Hematopoietic multipotent progenitor cell treated with erythropoietin and hydrocortisone succinate and interleukin-3 and kit ligand, for 8 days (in vitro differentiated cells): ENCODE data around the gene COMMD7.
"Not testable (repeated sequence)": the region's sequence is repeated elsewhere in the genome, so short reads cannot be mapped to it uniquely, and the experiment has no call there.

ENCODE experiments used
- DNase-seq: peaks from one replicate; pipeline ENCODE4 v3.0.0-alpha.2; 2015

COMMD7 gene

GRCh38 chr20:32764005-32764960 is 21.0 kb upstream of the COMMD7 start:
- no peak for DNase-seq

GRCh38 chr20:32763202-32764004 is 20.1 kb upstream of the COMMD7 start:
- DNase-seq, result peak; percentile 71

DNA sequence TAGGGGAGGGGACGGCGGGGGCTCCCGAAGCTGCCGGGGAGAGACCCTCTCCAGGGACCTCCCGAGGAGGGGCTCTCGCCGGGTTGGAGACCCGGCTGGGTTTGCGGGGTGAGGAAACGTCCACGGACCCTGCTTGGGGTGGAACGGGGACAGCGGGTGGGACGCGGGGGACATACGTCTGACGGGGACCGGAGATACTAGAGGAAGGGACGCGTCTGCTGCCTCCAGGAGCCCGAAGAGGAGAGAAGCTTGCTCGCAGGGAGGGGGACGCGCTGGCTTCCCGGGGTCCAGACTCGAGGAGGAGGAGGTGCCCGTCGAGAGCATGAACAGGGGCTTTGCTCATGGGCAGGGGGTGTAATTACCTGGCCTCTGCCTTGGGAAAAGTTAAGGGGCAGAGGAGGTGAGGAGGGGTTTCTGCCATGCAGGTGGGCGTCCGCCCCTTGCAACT is 19.5 kb upstream of the COMMD7 start:
- DNase-seq, result no peak

DNA sequence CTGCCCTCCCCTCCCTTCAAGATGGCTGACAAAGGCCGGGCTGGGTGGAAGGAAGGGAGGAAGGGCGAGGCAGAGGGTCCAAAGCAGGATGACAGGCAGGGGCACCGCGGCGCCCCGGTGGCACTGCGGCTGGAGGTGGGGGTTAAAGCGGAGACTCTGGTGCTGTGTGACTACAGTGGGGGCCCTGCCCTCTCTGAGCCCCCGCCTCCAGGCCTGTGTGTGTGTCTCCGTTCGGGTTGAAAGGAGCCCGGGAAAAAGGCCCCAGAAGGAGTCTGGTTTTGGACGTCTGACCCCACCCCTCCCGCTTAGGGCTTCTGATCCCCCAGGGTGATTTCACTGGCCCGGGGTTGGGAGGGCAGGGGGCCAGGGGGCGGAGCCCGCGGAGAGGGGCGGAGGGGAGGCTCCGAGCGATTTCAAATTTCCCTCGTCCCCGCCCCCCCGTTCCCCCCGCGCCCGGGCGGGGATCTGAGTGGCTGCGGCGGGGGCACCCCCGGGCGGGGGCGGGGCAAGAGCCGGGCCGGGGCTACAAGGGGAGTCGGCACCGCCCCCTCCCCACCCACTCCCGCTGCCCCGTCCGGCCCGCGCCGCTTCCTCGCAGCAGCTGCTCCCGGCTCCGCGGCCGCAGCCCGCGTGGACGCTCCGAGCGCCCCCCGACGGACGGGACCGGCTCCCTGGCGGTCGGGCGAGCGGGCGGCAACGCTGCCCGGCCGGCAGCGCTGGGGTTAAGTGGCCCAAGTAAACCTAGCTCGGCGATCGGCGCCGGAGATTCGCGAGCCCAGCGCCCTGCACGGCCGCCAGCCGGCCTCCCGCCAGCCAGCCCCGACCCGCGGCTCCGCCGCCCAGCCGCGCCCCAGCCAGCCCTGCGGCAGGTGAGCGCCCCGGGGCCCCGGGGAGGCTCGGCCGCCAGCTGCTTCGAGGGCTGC is 18.8 kb upstream of the COMMD7 start, which contains the start of gene DNMT3B:
TSS of gene DNMT3B (plus strand) at position 555 of the 923 bp plus-strand sequence. CDS start 17,939 bp downstream, outside the sequence.
- DNase-seq, result peak; percentile 83

GRCh38 chr20:32761417-32761830 is 18.2 kb upstream of the COMMD7 start:
- DNase-seq, result no peak

- DNase-seq, result no peak
Observed at GRCh38 chr20:32756156-32756555, 12.9 kb upstream of the COMMD7 start.

DNA sequence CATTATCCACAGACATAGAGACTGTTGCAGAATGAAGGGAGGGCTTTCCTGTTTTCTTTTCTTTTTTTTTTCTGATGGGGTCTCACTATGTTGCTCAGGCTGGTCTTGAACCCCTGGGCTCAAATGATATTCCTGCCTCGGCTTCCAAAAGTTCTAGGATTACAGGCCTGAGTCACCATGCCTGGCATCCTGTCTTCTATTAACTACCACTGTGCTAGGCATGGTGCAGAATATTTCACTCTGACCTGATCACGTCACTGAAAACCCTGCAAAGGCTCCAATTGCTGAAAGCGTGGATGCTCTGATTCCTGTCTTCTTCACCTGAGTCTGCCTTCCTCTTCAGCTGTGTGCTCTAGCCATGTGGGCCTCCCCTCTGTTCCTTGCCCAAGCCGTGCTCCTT is 10.5 kb upstream of the COMMD7 start:
- DNase-seq, result no peak

- peak; percentile 97 for DNase-seq
Observed at GRCh38 chr20:32752458-32753250, 9.4 kb upstream of the COMMD7 start.

DNA sequence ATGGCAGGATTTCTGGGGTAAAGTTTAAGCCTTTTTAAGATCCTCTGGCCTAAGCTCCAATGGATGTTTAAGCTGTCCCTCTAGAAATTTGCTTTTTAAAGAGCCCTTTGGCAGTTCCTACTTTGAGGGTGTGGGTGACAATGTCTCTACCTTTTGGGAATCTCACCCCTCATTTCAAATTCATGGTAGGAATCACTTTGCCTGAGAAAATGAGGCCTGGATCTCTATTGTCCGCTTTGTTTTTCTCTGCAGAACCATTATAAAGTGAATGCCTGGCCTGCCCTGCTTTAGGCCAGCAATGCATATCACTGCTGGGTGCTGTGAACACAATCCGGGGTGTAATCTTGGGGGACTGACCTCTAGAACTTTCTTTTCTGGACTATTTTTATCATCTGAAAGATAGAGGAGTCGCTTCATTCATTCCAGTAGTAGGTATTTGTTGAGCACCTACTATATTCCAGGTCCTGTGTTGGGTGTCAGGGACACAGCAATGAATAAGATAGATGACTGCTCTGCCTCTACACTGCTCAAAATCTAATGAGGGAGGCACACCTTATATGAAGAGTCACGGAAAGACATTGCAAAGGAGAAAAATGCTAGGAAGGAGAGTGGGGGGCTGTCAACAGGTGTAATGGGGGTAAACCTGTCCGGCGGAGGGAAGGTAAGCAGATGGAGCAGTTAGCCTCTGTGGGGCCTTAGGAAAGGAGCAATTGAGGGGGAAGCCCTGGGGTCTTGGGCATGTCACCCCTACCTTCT is 8.6 kb upstream of the COMMD7 start:
- DNase-seq, result no peak

- DNase-seq, result peak; percentile 43
Observed at GRCh38 chr20:32751293-32751692, 8.0 kb upstream of the COMMD7 start.

DNA sequence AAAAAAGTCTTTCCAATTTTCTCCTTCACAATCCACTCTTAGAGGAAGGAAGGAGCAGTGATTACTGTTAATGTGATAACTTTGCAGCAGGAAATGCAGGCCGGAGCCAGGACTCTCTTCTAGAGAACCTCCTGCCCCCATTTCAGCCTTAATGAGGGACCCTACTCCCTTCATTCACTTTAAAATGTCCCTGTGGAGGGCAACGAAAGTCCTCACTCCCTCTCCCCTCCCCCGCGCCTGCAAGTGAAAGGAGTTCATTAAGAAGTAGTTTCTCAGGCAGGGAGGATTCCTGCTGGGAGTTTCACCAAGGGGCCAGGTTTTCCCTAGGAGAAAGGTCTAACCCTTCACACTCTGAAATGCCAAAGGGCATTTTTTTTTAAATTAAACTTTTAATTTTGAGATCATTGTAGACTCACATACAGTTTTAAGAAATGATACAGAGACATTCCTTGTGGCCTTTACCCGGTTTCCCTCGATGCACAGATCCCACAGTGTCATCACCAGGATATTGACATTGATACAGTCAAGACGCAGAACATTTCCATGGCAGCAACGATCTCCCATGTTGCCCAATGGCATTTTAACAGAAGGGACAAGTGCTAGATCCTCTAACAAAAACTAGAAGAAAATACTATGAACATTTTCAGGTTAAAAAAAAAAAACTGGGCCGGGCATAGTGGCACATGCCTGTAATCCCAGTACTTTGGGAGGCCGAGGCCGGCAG is 6.8 kb upstream of the COMMD7 start:
- DNase-seq, result no peak

DNA sequence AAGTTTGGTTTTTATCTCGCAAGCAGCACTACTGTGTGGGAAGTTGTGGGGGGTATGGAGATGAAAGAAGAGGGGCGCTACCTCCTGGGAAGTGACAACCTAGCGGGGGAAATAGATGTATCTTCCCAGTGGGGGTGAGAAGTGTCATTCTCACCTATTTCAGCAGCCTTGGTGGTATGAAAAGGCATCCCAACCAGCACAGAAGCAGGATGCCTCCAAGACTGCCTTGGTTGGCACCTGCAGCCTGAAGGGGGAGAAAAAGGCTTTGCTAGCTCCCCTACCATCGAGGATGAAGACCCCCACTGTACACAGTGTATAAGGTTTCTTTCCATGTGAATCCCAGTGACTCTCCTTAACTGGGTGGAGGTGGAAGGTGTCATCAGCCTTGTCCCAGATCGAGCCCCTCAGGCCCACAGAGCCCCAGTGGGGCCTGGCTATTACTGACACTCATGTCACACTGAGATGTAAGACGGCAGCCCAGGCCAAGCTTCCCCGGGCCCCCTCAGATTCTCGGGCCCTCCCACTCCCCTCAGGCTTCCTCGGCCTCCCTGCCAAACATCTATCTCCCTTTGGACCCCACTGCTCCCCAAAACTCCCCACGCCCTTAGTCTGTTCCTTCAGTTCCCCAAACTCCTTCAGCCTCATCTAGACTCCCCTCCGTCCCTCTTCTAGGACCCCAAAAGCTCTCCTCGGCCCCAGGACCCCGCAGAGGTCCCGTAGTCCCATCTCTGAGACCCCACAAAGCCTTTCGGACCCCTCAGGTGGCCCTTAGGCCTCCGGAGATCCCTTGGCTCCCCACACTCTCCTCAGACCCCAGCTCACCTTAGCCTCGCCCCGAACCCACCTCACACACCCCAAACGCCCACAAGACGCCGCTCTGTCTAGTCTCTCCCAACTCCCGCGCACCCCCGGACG is 688 bp downstream of the COMMD7 start:
- peak; percentile 13 for DNase-seq

- DNase-seq, result no peak
Observed at GRCh38 chr20:32741151-32741550, 2.1 kb downstream of the COMMD7 start.

GRCh38 chr20:32737371-32738223 is 5.7 kb downstream of the COMMD7 start:
- no peak for DNase-seq

DNA sequence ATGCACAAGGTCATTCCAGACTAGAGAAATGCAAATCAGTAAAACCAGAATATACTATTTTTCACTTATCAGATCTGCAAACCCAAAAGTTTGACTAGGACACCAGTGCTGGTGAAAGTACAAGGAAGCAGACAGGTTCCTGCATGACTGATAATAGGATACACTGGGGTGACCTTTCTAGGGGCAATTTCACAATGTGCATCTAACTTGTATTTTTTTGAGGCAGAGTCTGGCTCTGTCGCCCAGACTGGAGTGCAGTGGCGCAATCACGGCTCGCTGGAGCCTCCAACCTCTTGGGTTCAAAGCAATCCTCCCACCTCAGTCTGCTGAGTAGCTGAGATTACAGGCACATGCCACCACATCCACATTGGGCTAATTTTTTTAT is 11.4 kb downstream of the COMMD7 start:
- no peak for DNase-seq

GRCh38 chr20:32729334-32729733 is 13.9 kb downstream of the COMMD7 start:
- not testable (repeated sequence) for DNase-seq

DNA sequence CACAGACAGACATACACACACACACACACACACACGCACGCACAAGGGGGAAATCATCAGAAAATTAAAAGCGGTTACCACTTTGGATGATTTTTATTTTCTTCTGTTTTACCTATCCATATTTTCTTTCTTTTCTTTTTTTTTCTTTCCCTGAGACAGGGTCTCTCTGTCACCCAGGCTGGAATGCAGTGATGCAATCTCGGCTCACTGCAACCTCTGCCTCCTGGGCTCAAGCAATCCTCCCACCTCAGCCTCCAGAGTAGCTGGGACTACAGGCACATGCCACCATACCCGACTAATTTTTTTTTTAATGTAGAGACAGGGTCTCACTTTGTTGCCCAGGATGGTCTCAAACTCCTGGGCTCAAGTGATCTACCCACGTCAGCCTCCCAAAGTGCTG is 14.8 kb downstream of the COMMD7 start:
- DNase-seq, result not testable (repeated sequence)

- DNase-seq, result no peak
Observed at GRCh38 chr20:32727683-32728082, 15.6 kb downstream of the COMMD7 start.
